OCI-LY1 (cell line): ENCODE results near the gene SEMA4B.
A peak's percentile ranks its signal among the peaks of the same experiment; 100 is the strongest.

ENCODE experiments used
- H2AFZ ChIP-seq: fragments of 200-600 bp; sonication (generic), shearing (Covaris generic); 2 replicates; pipeline ENCODE4 v1.6.0; 2014; ENCODE audit warnings: antibody characterized with exemption, mild to moderate bottlenecking, low read length
- H3F3A ChIP-seq: fragments of 200-600 bp; sonication (generic), shearing (Covaris generic); 2 replicates; pipeline ENCODE4 v1.6.0; 2014; ENCODE audit warnings: mild to moderate bottlenecking, antibody characterized with exemption, low read length, moderate library complexity; ENCODE audit not compliant: insufficient read depth
- H3K27ac ChIP-seq: fragments of 200-600 bp; sonication (generic); 2 replicates; pipeline ENCODE4 v1.5.1; 2014; ENCODE audit warnings: low read length, mixed run types, mild to moderate bottlenecking, low read depth; ENCODE audit not compliant: poor library complexity, severe bottlenecking
- H3K27me3 ChIP-seq: fragments of 200-600 bp; sonication (generic); 2 replicates; pipeline ENCODE4 v1.6.0; 2014; ENCODE audit warnings: antibody characterized with exemption, mild to moderate bottlenecking, low read length, moderate library complexity; ENCODE audit not compliant: insufficient read depth
- H3K36me3 ChIP-seq: fragments of 200-600 bp; sonication (generic); 2 replicates; pipeline ENCODE4 v1.6.1; 2014; ENCODE audit warnings: mild to moderate bottlenecking, antibody characterized with exemption, low read length, moderate library complexity, mixed read lengths; ENCODE audit not compliant: insufficient read depth
- H3K4me1 ChIP-seq: fragments of 200-600 bp; sonication (generic); 2 replicates; pipeline ENCODE4 v1.5.1; 2014; ENCODE audit warnings: mild to moderate bottlenecking, low read length, moderate library complexity; ENCODE audit not compliant: insufficient read depth, severe bottlenecking
- H3K4me2 ChIP-seq: fragments of 200-600 bp; sonication (generic), shearing (Covaris generic); 2 replicates; pipeline ENCODE4 v1.6.1; 2014; ENCODE audit warnings: low read length
- H3K4me3 ChIP-seq: fragments of 200-600 bp; sonication (generic); 2 replicates; pipeline ENCODE4 v1.5.1; 2014; ENCODE audit warnings: low read length, low read depth, mild to moderate bottlenecking, mixed read lengths; ENCODE audit not compliant: poor library complexity, severe bottlenecking
- H3K79me2 ChIP-seq: fragments of 200-600 bp; shearing (Covaris generic); 2 replicates; pipeline ENCODE4 v1.6.1; 2016; ENCODE audit warnings: mixed run types, low read length, mixed read lengths; ENCODE audit not compliant: insufficient read depth
- H3K9ac ChIP-seq: fragments of 200-600 bp; sonication (generic), shearing (Covaris generic); 2 replicates; pipeline ENCODE4 v1.6.1; 2014; ENCODE audit warnings: mild to moderate bottlenecking, low read length, mixed read lengths
- H3K9me2 ChIP-seq: fragments of 200-600 bp; sonication (generic), shearing (Covaris generic); 2 replicates; pipeline ENCODE4 v1.6.1; 2014; ENCODE audit warnings: low read depth, mild to moderate bottlenecking, low read length, mixed read lengths
- H3K9me3 ChIP-seq: fragments of 200-600 bp; shearing (Covaris generic); 2 replicates; pipeline ENCODE4 v1.6.1; 2014; ENCODE audit warnings: low read length, mixed read lengths
- H4K20me1 ChIP-seq: fragments of 200-600 bp; sonication (generic), shearing (Covaris generic); 2 replicates; pipeline ENCODE4 v1.6.0; 2016; ENCODE audit warnings: mild to moderate bottlenecking, low read length; ENCODE audit not compliant: insufficient read depth
- CTCF ChIP-seq: fragments of 200-600 bp; sonication (generic), shearing (Covaris generic); IDR thresholded peaks from 2 replicates; pipeline ENCODE4 v1.5.1; 2017; ENCODE audit warnings: mild to moderate bottlenecking, antibody characterized with exemption, low read length, moderate library complexity, mixed read lengths
- EZH2 ChIP-seq: fragments of 200-600 bp; sonication (generic), shearing (Covaris generic); IDR thresholded peaks from 2 replicates; pipeline ENCODE4 v1.8.0; 2017; ENCODE audit warnings: borderline replicate concordance, mixed run types, mild to moderate bottlenecking, antibody characterized with exemption, low read length, moderate library complexity, mixed read lengths

The SEMA4B gene

GRCh38 chr15:90188914-90189748, 12.0 kb upstream of the SEMA4B start:
- Histone ChIP-seq H2AFZ (no peak overlapping the region), H3F3A (0 out of 2 replicates have a peak, but pooled peaks cover 4% of the 10 kb centered on the region), H3K27ac (peak overlapping the region; percentile 99), H3K4me1 (peaks cover 76% of the 10 kb centered on the region), H4K20me1 (no peaks in the 10 kb centered on the region), H3K4me3 (no peak overlapping the region), H3K36me3 (no peaks in the 10 kb centered on the region), H3K9me3 (no peaks in the 10 kb centered on the region), H3K79me2 (no peaks in the 10 kb centered on the region), H3K9me2 (no peaks in the 10 kb centered on the region), H3K4me2 (peak overlapping the region; percentile 89), H3K9ac (peak overlapping the region; percentile 62; the same call in 1 of the 2 replicates), H3K27me3 (no peaks in the 10 kb centered on the region)
- TF ChIP-seq CTCF (no peak), EZH2 (no peak)

GRCh38 chr15:90189781-90190467, 11.2 kb upstream of the SEMA4B start:
- Histone ChIP-seq H3K9me2 (no peaks in the 10 kb centered on the region), H3K79me2 (no peaks in the 10 kb centered on the region), H3F3A (peaks cover 4% of the 10 kb centered on the region; the same call in 1 of the 2 replicates), H4K20me1 (no peaks in the 10 kb centered on the region), H3K9ac (peak overlapping the region; percentile 62), H3K9me3 (no peaks in the 10 kb centered on the region), H3K36me3 (no peaks in the 10 kb centered on the region), H3K27me3 (no peaks in the 10 kb centered on the region), H2AFZ (no peak overlapping the region), H3K27ac (peak overlapping the region; percentile 99), H3K4me1 (peaks cover 76% of the 10 kb centered on the region), H3K4me2 (peak overlapping the region; percentile 89), H3K4me3 (peak overlapping the region; percentile 3)
- TF ChIP-seq CTCF (no peak), EZH2 (no peak)

GRCh38 chr15:90190606-90191343, 10.4 kb upstream of the SEMA4B start:
- H3K4me3 ChIP-seq, result peak overlapping the region; percentile 57
- peak overlapping the region; percentile 62 for H3K9ac ChIP-seq
- no peak overlapping the region for H2AFZ ChIP-seq
- no peaks in the 10 kb centered on the region for H3K79me2 ChIP-seq
- H3K27ac ChIP-seq, result peak overlapping the region; percentile 99
- TF ChIP-seq CTCF (no peak), EZH2 (no peak)
- peaks cover 4% of the 10 kb centered on the region; the same call in 1 of the 2 replicates for H3F3A ChIP-seq
- no peaks in the 10 kb centered on the region for H4K20me1 ChIP-seq
- no peaks in the 10 kb centered on the region for H3K27me3 ChIP-seq
- no peaks in the 10 kb centered on the region for H3K36me3 ChIP-seq
- H3K9me3 ChIP-seq, result no peaks in the 10 kb centered on the region
- no peaks in the 10 kb centered on the region for H3K9me2 ChIP-seq
- peak overlapping the region; percentile 89 for H3K4me2 ChIP-seq
- peaks cover 76% of the 10 kb centered on the region for H3K4me1 ChIP-seq
